ENCODE data around the gene DENND1B.

DNA sequence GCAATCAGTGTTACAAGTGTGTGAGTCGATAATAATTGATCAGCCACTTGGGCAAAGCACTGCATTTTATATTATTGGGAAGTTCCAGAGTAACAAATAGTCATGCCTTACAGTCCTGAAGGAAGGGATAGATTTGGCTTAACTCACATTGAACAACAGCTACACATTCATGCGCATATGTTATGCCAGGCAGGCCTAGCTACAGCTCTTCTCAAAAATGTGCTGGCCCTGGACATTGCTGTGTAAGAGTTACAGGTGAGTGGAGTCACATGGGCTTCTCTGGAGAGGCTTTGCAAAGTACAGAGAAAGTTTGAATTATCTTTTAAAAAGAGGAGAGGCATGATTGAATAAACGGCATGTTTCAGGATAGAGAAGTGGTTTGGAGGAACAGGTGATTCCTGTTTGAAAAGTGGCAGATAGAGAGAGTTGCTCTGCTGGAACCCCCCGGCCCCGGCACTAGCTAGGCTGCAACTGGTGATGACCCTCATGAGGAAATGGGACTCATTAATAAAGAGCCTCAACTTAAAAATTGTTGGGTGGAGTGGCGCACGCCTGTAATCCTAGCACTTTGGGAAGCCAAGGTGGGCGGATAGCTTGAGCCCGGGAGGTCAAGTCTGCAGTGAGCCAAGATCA lies 306.6 kb downstream of the DENND1B start:
- TF ChIP-seq EZH2 (IDR thresholded peaks at IDR 0.05) (no peak), EZH2phosphoT487 (IDR thresholded peaks at IDR 0.05) (no peak)
- TF ChIP-seq, protein P1, sequence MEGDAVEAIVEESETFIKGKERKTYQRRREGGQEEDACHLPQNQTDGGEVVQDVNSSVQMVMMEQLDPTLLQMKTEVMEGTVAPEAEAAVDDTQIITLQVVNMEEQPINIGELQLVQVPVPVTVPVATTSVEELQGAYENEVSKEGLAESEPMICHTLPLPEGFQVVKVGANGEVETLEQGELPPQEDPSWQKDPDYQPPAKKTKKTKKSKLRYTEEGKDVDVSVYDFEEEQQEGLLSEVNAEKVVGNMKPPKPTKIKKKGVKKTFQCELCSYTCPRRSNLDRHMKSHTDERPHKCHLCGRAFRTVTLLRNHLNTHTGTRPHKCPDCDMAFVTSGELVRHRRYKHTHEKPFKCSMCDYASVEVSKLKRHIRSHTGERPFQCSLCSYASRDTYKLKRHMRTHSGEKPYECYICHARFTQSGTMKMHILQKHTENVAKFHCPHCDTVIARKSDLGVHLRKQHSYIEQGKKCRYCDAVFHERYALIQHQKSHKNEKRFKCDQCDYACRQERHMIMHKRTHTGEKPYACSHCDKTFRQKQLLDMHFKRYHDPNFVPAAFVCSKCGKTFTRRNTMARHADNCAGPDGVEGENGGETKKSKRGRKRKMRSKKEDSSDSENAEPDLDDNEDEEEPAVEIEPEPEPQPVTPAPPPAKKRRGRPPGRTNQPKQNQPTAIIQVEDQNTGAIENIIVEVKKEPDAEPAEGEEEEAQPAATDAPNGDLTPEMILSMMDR (IDR thresholded peaks at IDR 0.05): no peak

Measured in neural progenitor cell (in vitro differentiated cells).